BLaER1 treated with 17β-estradiol and CSF1 and Interleukin-3, amounts not matched to agents 10 nM and 100 nM (cell line): ENCODE results near the gene CTXN3.

Source experiments
- H3K27ac ChIP-seq, 11 experiments: shearing (Covaris generic); formaldehyde crosslinking; 2 replicates each; pipeline ENCODE4 v1.8.1; 2022
- H3K27me3 ChIP-seq, 11 experiments: shearing (Covaris generic); formaldehyde crosslinking; 2 replicates each; pipeline ENCODE4 v1.8.1; 2022
- H3K36me3 ChIP-seq, 11 experiments: shearing (Covaris generic); formaldehyde crosslinking; 2 replicates each; pipeline ENCODE4 v1.8.1; 2022
- H3K4me1 ChIP-seq, 10 experiments: shearing (Covaris generic); formaldehyde crosslinking; 2 replicates each; pipeline ENCODE4 v1.8.1; 2022
- H3K4me2 ChIP-seq, 11 experiments: shearing (Covaris generic); formaldehyde crosslinking; 2 replicates each; pipeline ENCODE4 v1.8.1; 2022
- H3K4me3 ChIP-seq, 10 experiments: shearing (Covaris generic); formaldehyde crosslinking; 2 replicates each; pipeline ENCODE4 v1.8.1; 2022
- H3K9ac ChIP-seq, 11 experiments: shearing (Covaris generic); formaldehyde crosslinking; 2 replicates each; pipeline ENCODE4 v1.8.1; 2022
- H3K9me3 ChIP-seq, 11 experiments: shearing (Covaris generic); formaldehyde crosslinking; replicated peaks in 1 of 11; 2 replicates each; pipeline ENCODE4 v1.8.1; 2022
- H4K20me1 ChIP-seq, 11 experiments: shearing (Covaris generic); formaldehyde crosslinking; 2 replicates each; pipeline ENCODE4 v1.8.1; 2022
- Cebpa-rat ChIP-seq, 11 experiments: shearing (Covaris generic); IDR thresholded peaks; 2 replicates each; pipeline ENCODE4 v1.8.1; 2022

Gene CTXN3

GRCh38 chr5:127609957-127610356 lies 38.9 kb upstream of the CTXN3 start:
- Histone ChIP-seq H3K9ac (no peak overlapping the region), H3K4me2 (no peak overlapping the region), H3K27me3 (no peaks in the 10 kb centered on the region), H3K9me3 (no peaks in the 10 kb centered on the region), H4K20me1 (no peaks in the 10 kb centered on the region), H3K4me3 (no peak overlapping the region), H3K36me3 (no peaks in the 10 kb centered on the region), H3K4me1 (no peaks in the 10 kb centered on the region), H3K27ac (no peak overlapping the region)
- no peak for TF ChIP-seq Cebpa-rat (IDR thresholded peaks at IDR 0.05)

- no peaks in the 10 kb centered on the region for H4K20me1 ChIP-seq
- H3K36me3 ChIP-seq: no peaks in the 10 kb centered on the region
- TF ChIP-seq Cebpa-rat (IDR thresholded peaks at IDR 0.05): no peak
- H3K27ac ChIP-seq: no peak overlapping the region
- H3K4me3 ChIP-seq: no peak overlapping the region
- H3K4me2 ChIP-seq: no peak overlapping the region
- H3K9me3 ChIP-seq: no peaks in the 10 kb centered on the region
- H3K4me1 ChIP-seq: no peaks in the 10 kb centered on the region
- H3K27me3 ChIP-seq: no peaks in the 10 kb centered on the region
- no peak overlapping the region for H3K9ac ChIP-seq
Observed at GRCh38 chr5:127612441-127613141, 36.3 kb upstream of the CTXN3 start.

GRCh38 chr5:127615916-127616315 lies 33.0 kb upstream of the CTXN3 start:
- H3K4me1 ChIP-seq: no peaks in the 10 kb centered on the region
- no peak for TF ChIP-seq Cebpa-rat (IDR thresholded peaks at IDR 0.05)
- H3K27ac ChIP-seq: no peak overlapping the region
- H3K4me3 ChIP-seq: no peak overlapping the region
- no peaks in the 10 kb centered on the region for H4K20me1 ChIP-seq
- H3K9ac ChIP-seq: no peak overlapping the region
- no peaks in the 10 kb centered on the region for H3K36me3 ChIP-seq
- H3K4me2 ChIP-seq: no peak overlapping the region
- H3K27me3 ChIP-seq: no peaks in the 10 kb centered on the region
- peaks cover 0 to 10% (median 0%) of the 10 kb centered on the region in 11 experiments; a peak in 3 of 22 replicates for H3K9me3 ChIP-seq

GRCh38 chr5:127619908-127620479 lies 28.9 kb upstream of the CTXN3 start:
- Histone ChIP-seq H4K20me1 (no peaks in the 10 kb centered on the region), H3K4me2 (no peak overlapping the region), H3K36me3 (no peaks in the 10 kb centered on the region), H3K9ac (no peak overlapping the region), H3K4me1 (no peaks in the 10 kb centered on the region), H3K27ac (no peak overlapping the region), H3K4me3 (no peak overlapping the region), H3K9me3 (peaks cover 0 to 10% (median 0%) of the 10 kb centered on the region in 11 experiments; a peak in 3 of 22 replicates), H3K27me3 (no peaks in the 10 kb centered on the region)
- TF ChIP-seq Cebpa-rat (IDR thresholded peaks at IDR 0.05): no peak

- H3K9ac ChIP-seq: no peak overlapping the region
- H3K4me3 ChIP-seq: no peak overlapping the region
- no peaks in the 10 kb centered on the region for H3K36me3 ChIP-seq
- H3K9me3 ChIP-seq: peaks cover 0 to 10% (median 0%) of the 10 kb centered on the region in 11 experiments; a peak in 3 of 22 replicates
- H3K27ac ChIP-seq: no peak overlapping the region
- no peaks in the 10 kb centered on the region for H3K27me3 ChIP-seq
- no peaks in the 10 kb centered on the region for H4K20me1 ChIP-seq
- no peak overlapping the region for H3K4me2 ChIP-seq
- TF ChIP-seq Cebpa-rat (IDR thresholded peaks at IDR 0.05): no peak
- H3K4me1 ChIP-seq: no peaks in the 10 kb centered on the region; a peak in 1 of 20 replicates
Observed at GRCh38 chr5:127621601-127622325, 27.1 kb upstream of the CTXN3 start.

GRCh38 chr5:127634007-127634406 lies 14.9 kb upstream of the CTXN3 start:
- no peaks in the 10 kb centered on the region for H3K27me3 ChIP-seq

GRCh38 chr5:127639828-127640227 lies 9.1 kb upstream of the CTXN3 start:
- no peak overlapping the region for H3K4me3 ChIP-seq
- H4K20me1 ChIP-seq: no peaks in the 10 kb centered on the region
- no peak overlapping the region for H3K27ac ChIP-seq
- H3K4me1 ChIP-seq: peaks cover 0 to 8% (median 0%) of the 10 kb centered on the region in 10 experiments; a peak in 2 of 20 replicates
- H3K9ac ChIP-seq: no peak overlapping the region
- TF ChIP-seq Cebpa-rat (IDR thresholded peaks at IDR 0.05): peak in 3 of 11 experiments; percentile 29 to 48 (median 35); a peak in 3 of 22 replicates
- no peak overlapping the region for H3K4me2 ChIP-seq
- no peaks in the 10 kb centered on the region for H3K36me3 ChIP-seq
- H3K9me3 ChIP-seq: no peaks in the 10 kb centered on the region
- H3K27me3 ChIP-seq: no peaks in the 10 kb centered on the region

More at GRCh38 chr5:127634007-127634406, 14.9 kb upstream of the CTXN3 start:
- H3K9ac ChIP-seq: no peak overlapping the region
- TF ChIP-seq Cebpa-rat (IDR thresholded peaks at IDR 0.05): 0 out of 22 replicates have a peak, but pooled peaks of 1 of the 11 experiments have one; percentile 46
- no peaks in the 10 kb centered on the region for H3K4me1 ChIP-seq
- no peak overlapping the region for H3K27ac ChIP-seq
- H3K4me3 ChIP-seq: no peak overlapping the region
- H3K9me3 ChIP-seq: no peaks in the 10 kb centered on the region
- H3K36me3 ChIP-seq: no peaks in the 10 kb centered on the region
- no peak overlapping the region for H3K4me2 ChIP-seq
- no peaks in the 10 kb centered on the region for H4K20me1 ChIP-seq

- no peak for TF ChIP-seq Cebpa-rat (IDR thresholded peaks at IDR 0.05)
Observed at GRCh38 chr5:127642949-127643348, 5.9 kb upstream of the CTXN3 start.

GRCh38 chr5:127643607-127644006 lies 5.3 kb upstream of the CTXN3 start:
- Histone ChIP-seq H3K4me2 (no peak overlapping the region), H4K20me1 (no peaks in the 10 kb centered on the region), H3K27ac (no peak overlapping the region), H3K9ac (no peak overlapping the region), H3K4me3 (no peak overlapping the region), H3K9me3 (no peaks in the 10 kb centered on the region), H3K27me3 (no peaks in the 10 kb centered on the region), H3K36me3 (no peaks in the 10 kb centered on the region), H3K4me1 (peaks cover 0 to 8% (median 0%) of the 10 kb centered on the region in 10 experiments; a peak in 2 of 20 replicates)
- TF ChIP-seq Cebpa-rat (IDR thresholded peaks at IDR 0.05): no peak

More at GRCh38 chr5:127642949-127643348, 5.9 kb upstream of the CTXN3 start:
- H3K4me1 ChIP-seq: peaks cover 0 to 8% (median 0%) of the 10 kb centered on the region in 10 experiments; a peak in 2 of 20 replicates
- H4K20me1 ChIP-seq: no peaks in the 10 kb centered on the region
- H3K27me3 ChIP-seq: no peaks in the 10 kb centered on the region
- H3K27ac ChIP-seq: no peak overlapping the region
- H3K9me3 ChIP-seq: no peaks in the 10 kb centered on the region
- H3K36me3 ChIP-seq: no peaks in the 10 kb centered on the region
- H3K4me2 ChIP-seq: no peak overlapping the region
- H3K9ac ChIP-seq: no peak overlapping the region
- H3K4me3 ChIP-seq: no peak overlapping the region
